H1 (cell line): ENCODE data around the gene PAGE5. TPM values are rescaled to one million over a fixed set of nuclear protein-coding genes. Genes with fewer than 3 reads are reported as not detected.

Experiments used
- polyA plus RNA-seq, 7 experiments: library from polyadenylated mRNA; depleted of rRNA in 3 of 7; stranded (reverse) in 5 of 7; unstranded in 2 of 7; fragments of >200 nt in 5 of 7; fragments of 200-250 nt in 2 of 7; gene quantifications; 1 replicate in 5 of 7; 2 replicates in 1 of 7; 4 replicates in 1 of 7; pipeline versions ENCODE4 v1.2.1 to v1.2.3, GENCODE V29; 2011 to 2013; ENCODE audit warnings: missing spikeins in 2 of 7, mixed read lengths in 2 of 7
- total RNA-seq: library from RNA; stranded (reverse); fragmentation: NEBNext Ultra II Directional; extraction: Animal tissue kit (Norgen Biotek cat#: 25700); gene quantifications from 2 replicates; pipeline ENCODE4 v1.2.1, GENCODE V29; 2021

Gene PAGE5
- total and polyA plus RNA-seq, 2 of the 8 experiments (the other 6 are each of a cell fraction or from before 2014, with no cell fraction given), result not detected

Other genes starting within 250 kb of the PAGE5 start
- gene PFKFB1, start 226.2 kb upstream of the PAGE5 start, total RNA-seq, result 0.30 and 0.46 TPM in 2 replicates
- gene PFKFB1, start 226.2 kb upstream of the PAGE5 start, polyA plus RNA-seq (2011; rRNA removed), result 0.26 and 0.31 TPM in 2 replicates
- 17.6 and 18.9 TPM in 2 replicates for gene APEX2, start 220.0 kb upstream of the PAGE5 start, total RNA-seq
- 36.4 and 38.8 TPM in 2 replicates for gene APEX2, start 220.0 kb upstream of the PAGE5 start, polyA plus RNA-seq (2011; rRNA removed)
- 0.32 and 0.48 TPM in 2 replicates for gene ALAS2, start 189.4 kb upstream of the PAGE5 start, total RNA-seq
- 0.27 and 0.35 TPM in 2 replicates for gene ALAS2, start 189.4 kb upstream of the PAGE5 start, polyA plus RNA-seq (2011; rRNA removed)
- gene PAGE2B, start 145.3 kb upstream of the PAGE5 start, total RNA-seq, result not detected in 2 replicates
- not detected in 2 replicates for gene PAGE2B, start 145.3 kb upstream of the PAGE5 start, polyA plus RNA-seq (2011; rRNA removed)
- not detected in 2 replicates for gene PAGE2, start 131.3 kb upstream of the PAGE5 start, total RNA-seq
- gene PAGE2, start 131.3 kb upstream of the PAGE5 start, polyA plus RNA-seq (2011; rRNA removed), result not detected in 2 replicates
- not detected in 2 replicates for gene PAGE3, start 44.6 kb downstream of the PAGE5 start, total RNA-seq
- gene PAGE3, start 44.6 kb downstream of the PAGE5 start, polyA plus RNA-seq (2011; rRNA removed), result not detected in 2 replicates
- 11.6 and 13.4 TPM in 2 replicates for gene MAGEH1, start 231.8 kb downstream of the PAGE5 start, total RNA-seq
- gene MAGEH1, start 231.8 kb downstream of the PAGE5 start, polyA plus RNA-seq (2011; rRNA removed), result 7.8 and 9.4 TPM in 2 replicates